Measurements from ENCODE around the gene SDF2L1.
"Not testable (repeated sequence)": the region's sequence is repeated elsewhere in the genome, so short reads cannot be mapped to it uniquely, and the experiment has no call there.

SDF2L1 gene

GRCh38 chr22:21641789-21642583, at the start of gene SDF2L1:
SDF2L1 (plus strand) TSS chr22:21642302; CDS start chr22:21642337, 35 bp downstream.
- peak; percentile 100 for DNase-seq

GRCh38 chr22:21592422-21592821, 49.7 kb upstream of the SDF2L1 start:
- DNase-seq, result no peak

- no peak for DNase-seq
Observed at GRCh38 chr22:21593406-21594232, 48.5 kb upstream of the SDF2L1 start.

- DNase-seq, result no peak
Observed at GRCh38 chr22:21594865-21595452, 47.1 kb upstream of the SDF2L1 start.

- not testable (repeated sequence) for DNase-seq
Observed at GRCh38 chr22:21596356-21597135, 45.6 kb upstream of the SDF2L1 start.

GRCh38 chr22:21598302-21598701, 43.8 kb upstream of the SDF2L1 start:
- DNase-seq, result no peak

GRCh38 chr22:21599053-21599893, 42.8 kb upstream of the SDF2L1 start:
- DNase-seq, result no peak

- DNase-seq, result no peak
Observed at GRCh38 chr22:21602579-21602978, 39.5 kb upstream of the SDF2L1 start.

- DNase-seq, result no peak
Observed at GRCh38 chr22:21603973-21604372, 38.1 kb upstream of the SDF2L1 start.

GRCh38 chr22:21605887-21606564, 36.1 kb upstream of the SDF2L1 start:
- DNase-seq, result no peak

GRCh38 chr22:21606775-21607174, 35.3 kb upstream of the SDF2L1 start:
- no peak for DNase-seq

- DNase-seq, result not testable (repeated sequence)
Observed at GRCh38 chr22:21609556-21610157, 32.4 kb upstream of the SDF2L1 start.

GRCh38 chr22:21611210-21611977, 30.7 kb upstream of the SDF2L1 start:
- DNase-seq, result no peak

- DNase-seq, result no peak
Observed at GRCh38 chr22:21612858-21613257, 29.2 kb upstream of the SDF2L1 start.

- no peak for DNase-seq
Observed at GRCh38 chr22:21613553-21614233, 28.4 kb upstream of the SDF2L1 start.

- no peak for DNase-seq
Observed at GRCh38 chr22:21615731-21616130, 26.4 kb upstream of the SDF2L1 start.

GRCh38 chr22:21617337-21617736, 24.8 kb upstream of the SDF2L1 start:
- not testable (repeated sequence) for DNase-seq

GRCh38 chr22:21621025-21621424, 21.1 kb upstream of the SDF2L1 start:
- no peak for DNase-seq
